GM19324 (cell line): Measurements from ENCODE around the gene CAMK1D.

Experiments
- ATAC-seq: cut with Tn5 transposase; IDR thresholded peaks from one replicate; pipeline ENCODE4 v1.9.1; 2021; ENCODE audit warnings: mild to moderate bottlenecking, moderate library complexity; ENCODE audit not compliant: unreplicated experiment, low FRiP score

The CAMK1D gene

DNA sequence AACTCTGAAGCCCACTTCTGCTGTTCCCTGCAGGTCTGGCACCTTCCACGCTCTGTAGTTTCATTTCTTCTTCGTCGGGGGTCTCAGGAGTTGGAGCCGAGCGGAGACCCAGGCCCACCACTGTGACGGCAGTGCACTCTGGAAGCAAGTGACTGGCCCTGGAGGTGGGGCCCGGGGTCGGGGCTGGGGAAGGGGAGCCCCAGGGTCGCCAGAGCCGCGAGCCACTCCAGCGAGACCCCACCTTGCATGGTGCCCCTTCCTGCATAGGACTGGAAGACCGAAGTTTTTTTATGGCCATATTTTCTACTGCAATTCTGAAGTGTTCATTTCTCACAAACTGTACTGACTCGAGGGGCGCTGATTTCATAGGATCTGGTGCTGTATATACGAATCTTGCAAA, 479.4 kb downstream of the CAMK1D start:
- ATAC-seq: no peak

DNA sequence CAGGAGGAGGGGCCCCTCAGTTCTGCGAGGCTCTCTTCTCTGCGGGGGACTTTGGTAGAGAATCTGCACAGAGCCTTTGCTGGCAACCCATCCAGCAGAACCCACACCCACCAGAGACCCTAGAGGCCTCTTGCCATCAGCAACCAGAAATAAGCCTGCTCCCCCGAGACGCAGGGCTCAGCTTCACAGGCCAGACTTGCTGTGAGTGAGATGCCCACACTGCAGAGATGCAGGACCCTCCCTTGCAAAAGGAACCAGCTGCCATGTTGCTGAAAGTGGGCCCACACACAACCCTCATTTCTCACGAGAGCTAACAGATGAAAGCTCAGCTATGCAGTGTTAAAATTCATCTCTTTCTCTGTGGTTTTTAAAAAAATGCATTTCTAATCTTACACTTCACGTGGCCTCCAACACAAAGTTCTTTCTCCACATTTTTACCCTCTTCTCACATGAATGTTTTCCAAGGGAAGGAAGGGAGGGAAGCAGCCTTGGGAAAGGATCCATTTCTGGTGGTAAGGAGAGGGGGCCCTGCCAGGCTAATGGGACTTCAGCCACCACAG, 480.6 kb downstream of the CAMK1D start:
- ATAC-seq: no peak

DNA sequence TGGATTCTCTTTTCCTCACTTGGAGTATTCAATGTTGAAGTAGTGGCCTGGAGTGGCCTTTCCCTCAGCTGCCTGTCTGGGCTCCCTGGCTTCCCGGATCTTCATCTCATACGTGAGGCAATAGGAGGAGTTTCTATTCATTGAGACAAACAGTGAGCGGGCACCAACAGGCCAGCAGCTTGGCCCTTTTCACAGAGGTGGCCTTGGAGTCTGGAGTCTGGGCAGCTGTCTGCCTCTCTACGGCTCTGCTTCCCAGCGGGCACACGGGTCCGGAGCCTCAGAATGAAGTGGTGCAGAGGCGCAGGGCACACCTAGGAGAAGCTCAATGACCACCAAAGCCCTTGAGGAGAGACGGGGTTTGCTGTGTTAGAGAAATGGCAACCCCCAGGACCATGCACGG, 482.7 kb downstream of the CAMK1D start:
- ATAC-seq: no peak

DNA sequence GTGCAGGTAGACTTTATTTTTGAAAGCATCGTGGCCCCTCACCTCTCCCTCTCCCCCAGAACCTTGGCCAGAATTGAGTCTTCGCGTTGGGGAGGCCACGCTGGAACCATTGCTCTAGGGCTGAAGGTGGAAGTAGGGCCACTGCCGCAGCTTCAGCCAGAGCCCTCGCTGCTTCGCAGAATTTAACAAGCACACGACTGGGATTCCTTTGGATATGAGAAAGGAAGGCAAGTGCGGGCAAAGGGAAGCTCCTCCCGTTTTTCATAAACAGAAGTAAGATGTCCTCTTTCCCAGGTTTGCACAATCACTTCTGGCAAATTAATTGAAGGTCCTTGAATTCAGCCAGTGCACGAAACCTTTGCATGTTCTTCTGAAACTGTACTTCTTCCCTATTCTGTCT, 484.1 kb downstream of the CAMK1D start:
- ATAC-seq: no peak

DNA sequence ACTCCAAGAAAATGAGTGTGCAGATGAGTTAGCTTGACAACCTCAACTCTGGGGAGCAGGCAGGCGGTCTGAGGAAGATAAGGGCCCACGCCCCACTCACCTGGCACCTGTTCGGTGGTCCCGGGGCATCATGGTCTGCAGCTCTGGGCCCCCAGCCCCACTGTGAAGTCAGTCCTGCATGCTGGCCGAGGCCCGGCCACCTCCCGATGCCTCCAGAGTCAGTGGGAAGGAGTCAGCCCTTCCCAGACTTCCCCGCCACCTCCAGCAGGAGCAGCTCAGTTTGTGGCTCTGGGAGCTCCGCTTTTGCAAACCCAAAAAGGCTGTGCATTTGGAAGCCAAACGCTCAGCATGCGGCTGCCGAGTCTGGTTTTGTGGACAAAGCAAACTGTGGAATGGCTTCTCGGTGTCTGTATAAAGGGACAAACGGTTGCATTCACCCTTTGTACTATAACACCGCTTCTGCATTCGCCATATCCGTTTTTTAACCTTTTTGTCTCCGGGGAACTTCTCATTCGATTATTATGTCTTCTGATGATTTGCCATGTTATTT, 484.8 kb downstream of the CAMK1D start:
- no peak for ATAC-seq

DNA sequence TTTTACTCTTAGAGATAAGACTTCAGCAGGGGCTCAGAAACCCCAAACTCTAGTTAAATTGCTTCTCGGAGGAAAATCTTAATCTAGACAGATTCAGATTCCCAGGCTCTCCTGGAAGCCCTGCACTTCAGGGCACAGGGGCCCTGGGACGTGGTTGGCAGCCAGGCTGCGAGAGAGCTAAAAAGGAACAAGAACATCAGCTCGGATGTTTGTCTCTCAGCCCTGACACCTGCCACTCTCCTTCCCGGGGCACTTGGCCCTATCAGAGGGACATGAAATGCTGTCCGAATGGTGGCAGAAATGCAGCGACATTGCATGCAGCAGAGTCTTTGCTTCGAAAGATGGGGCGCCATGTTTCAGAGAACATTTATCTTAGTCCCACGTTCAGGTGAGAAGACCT, 485.4 kb downstream of the CAMK1D start:
- ATAC-seq: no peak

DNA sequence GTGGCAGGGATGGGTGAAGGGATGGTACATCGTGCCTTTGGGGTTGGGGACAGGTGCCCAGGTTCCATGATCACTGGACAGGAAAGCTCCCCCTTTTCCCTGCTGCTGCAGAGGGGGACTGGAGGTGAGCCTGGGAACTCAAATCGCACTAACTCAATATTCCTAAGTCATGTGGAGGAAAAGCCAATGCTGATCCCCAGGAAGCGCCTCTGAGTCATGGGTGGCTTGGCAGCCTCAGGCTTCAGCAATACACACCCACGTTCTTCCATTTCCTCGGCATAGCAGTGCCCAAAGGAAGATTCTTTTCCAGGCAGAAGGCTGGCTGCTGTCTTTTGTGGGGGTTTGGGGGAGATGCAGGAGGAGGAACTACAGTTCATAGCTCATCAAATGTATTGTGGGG, 486.4 kb downstream of the CAMK1D start:
- ATAC-seq: no peak

DNA sequence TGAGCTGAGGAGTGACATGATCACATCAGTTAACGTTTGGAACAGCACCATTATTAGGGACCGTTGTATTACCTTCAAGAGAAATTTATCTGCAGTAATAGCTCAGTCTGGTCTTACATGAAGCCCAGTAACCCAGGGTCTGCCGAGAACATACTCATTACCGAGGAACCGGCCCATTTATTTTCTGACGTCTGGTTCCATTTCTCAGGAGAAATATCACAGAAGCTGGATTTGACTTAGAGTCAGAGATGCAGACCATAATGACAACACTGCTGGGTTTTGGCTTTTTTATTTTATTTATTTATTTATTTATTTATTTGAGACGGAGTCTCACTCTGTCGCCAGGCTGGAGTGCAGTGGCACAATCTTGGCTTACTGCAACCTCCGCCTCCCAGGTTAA, 489.0 kb downstream of the CAMK1D start:
- ATAC-seq: no peak

DNA sequence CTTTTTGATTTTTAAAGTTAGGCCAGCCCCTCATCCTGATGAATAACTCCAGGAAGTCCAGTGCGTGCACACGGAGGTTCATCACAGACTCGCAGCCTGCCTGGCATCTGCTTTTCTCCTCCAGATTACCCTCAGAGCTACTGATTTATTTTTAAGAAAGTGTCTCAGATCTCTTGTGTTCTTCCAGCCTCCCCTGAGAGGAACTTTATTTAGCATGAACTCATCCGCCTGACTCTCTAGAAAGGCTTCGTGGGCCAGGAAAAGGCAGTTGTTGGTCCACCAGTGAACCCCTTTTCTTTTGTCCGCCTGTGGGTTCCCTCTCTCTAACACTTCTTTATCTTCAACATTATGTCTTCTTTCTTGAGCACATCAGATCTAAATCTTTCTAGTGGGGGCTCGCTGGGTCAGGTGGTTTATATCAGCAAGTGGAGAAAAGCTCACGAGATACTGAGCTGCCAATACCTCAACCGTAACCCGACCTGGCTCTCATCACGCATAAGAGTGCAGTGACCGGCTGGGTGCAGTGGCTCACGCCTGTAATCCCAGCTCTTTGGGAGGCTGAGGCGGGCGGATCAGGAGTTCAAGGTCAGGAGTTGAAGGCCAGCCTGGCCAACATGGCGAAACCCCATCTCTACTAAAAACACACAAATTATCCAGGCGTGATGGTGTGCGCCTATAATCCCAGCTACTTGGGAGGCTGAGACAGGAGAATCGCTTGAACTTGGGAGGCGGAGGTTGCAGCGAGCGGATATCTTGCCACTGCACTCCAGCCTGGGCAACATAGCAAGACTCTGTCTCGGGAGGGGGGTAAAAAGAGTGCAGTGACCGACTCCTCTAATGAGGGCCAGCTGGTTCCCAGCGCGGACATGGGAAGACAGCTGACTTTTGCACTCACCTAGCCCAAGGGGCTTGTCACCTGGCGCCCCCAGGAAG, 489.9 kb downstream of the CAMK1D start:
- no peak for ATAC-seq

DNA sequence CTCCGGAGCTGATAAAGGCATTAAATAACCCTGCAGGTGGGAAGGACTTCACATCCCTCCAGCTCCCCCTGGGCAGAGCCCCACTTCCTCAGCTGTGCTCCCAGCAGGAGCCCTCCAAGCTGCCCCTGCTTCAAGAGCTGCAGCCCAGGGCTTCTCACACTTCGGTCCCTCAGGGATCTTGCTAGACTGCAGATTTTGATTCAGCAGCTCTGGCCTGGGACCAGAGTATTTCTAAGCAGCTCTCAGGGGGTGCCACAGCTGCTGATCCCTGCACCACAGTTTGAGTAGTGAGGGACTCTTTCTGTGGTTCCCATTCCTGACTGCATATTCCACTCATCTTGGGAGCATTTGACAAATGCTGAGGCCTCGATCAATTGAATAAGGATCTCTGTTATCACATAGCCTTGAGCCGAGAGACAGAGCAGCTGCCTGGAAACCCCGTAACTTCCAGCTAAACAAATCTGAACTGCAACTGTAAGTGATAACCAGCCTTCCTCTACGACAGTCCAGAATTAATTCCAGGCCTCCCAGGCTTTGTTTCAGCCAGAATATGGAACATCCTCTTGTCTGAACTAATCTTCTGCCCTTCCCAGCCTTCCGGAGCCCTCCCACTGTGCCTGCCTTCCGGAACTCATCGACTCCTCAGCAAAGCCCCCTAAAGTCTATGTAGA, 490.7 kb downstream of the CAMK1D start:
- no peak for ATAC-seq

DNA sequence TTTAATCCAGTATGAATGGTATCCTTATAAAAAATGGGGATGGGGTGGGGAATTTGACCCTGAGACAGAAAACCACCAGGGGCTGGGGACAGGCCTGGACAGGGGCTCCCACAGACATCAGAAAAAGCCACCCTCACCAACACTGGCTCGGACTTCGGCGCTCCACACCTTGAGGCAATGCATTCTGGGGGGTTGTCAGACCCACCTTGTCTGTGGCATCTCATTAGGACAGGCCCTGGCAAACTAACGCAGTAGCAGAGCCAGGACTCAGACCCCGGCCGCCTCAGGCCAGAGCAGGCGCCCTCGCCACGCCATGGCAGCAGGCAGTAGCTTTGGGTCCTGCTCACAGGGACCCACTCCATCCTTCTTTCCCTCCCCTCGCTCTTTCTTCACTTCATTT, 492.1 kb downstream of the CAMK1D start:
- ATAC-seq: no peak

DNA sequence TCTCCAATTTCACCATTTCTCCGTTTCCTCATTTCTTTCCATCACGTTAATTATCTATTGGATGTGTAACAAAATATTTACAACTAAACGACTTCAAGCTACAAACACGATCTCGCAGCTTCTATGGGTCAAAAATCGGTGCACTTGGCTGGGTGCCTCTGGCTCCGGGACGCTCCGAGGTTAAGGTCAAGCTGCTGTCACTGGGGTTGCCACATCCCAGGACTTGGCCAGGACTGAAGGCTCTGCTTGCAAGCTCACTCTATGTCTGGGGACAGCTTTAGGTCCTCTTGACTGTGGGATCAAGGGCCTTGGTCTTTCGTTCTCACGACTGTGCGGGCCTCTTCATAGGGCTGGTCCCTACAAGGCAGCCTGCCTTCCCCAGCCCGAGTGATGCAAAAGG, 492.5 kb downstream of the CAMK1D start:
- ATAC-seq: no peak

DNA sequence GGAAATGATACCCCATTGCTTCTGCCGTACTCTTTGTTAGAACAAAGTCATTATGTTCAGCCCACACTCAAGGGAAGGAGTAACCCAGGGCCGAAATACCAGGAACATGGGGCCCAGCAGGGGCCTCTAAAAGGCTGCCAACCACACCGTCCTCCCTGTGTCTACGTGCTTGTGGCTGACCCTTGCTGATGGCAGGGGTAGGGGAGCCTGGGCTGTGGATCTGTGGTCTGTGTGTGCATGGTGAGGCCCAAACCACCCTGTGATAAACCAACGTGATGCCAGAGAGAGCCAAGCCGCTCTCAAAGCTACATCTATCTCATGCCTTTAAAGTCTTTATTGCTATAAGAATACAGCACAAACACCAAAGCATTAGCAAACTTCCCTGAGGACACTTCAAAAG, 493.0 kb downstream of the CAMK1D start:
- ATAC-seq: no peak

DNA sequence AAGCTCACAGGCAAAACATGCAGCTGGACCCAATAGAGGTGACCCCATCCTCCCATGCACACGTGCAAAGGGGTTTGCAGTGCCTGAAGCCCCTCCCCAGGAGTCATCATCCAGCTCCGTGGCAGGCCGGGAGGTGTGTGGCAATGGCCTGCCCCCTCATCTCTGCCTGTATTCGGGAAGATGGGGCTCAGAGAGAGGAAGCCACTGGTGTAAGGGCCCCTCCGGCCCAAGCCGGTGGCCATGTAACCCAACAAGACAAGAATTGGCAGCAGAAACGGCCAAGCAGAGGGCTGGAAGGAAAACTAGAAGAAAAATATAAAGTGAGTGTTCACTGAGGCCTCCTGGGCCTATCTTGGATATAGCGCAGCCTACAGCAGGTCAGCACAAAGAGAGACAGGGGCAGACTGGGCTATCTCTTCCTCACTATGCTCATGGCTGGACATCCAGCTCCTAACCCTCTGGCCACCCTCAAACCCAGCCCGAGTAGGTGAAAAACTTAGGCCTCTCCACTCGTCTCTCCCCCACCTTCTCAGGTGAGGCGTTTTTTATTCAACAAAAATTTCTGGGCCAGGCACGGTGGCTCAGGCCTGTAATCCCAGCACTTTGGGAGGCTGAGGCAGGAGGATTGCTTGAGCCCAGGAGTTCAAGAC, 494.1 kb downstream of the CAMK1D start:
- no peak for ATAC-seq

DNA sequence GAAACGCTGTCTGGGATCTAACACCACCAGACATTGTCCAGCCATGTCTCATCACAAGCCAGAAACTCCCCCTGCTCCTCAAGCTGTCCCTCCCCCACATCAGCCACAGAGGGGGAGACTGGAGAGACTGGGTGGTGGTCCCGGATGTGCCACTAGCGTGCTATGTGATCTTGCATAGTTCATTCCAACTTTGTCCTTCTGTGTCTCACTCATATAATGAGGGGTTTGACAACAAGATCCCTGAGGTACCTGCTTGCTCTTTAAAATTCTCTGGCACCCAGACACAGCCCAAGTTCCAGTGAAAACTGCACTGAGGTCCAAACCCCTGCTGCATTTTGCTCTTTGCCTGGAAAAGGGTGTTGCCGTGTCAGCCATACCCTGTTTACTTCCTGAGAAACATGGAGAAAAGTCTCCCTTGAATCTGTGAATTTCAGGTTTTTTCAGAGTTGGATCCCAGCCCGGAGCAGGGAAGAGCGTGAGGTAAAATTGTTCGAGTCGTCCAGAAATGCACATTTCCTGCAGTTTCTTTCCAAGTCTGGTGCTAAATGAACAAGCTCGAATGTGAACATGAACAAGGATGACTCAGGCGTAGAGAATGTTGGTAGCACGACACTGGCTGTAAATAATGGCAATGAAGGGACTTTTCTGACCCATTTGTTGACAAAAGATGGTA, 495.6 kb downstream of the CAMK1D start:
- ATAC-seq: no peak

DNA sequence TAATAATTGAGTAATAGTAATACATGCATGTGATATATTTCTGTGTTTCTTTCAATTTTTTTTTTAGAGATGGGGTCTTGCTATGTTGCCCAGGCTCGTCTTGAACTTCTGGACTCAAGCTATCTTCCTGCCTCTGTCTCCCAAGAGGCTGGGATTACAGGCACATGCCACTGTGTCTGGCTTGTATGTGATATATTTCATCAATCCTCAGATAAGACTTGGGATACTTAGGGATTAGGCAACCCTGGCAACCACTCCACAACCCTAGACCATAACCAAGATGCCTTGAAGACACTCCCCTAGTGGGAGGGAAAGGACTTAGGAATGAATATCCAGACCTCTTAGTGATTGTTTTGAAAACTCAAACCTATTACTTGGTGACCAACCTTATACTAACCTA, 497.4 kb downstream of the CAMK1D start:
- ATAC-seq: no peak

DNA sequence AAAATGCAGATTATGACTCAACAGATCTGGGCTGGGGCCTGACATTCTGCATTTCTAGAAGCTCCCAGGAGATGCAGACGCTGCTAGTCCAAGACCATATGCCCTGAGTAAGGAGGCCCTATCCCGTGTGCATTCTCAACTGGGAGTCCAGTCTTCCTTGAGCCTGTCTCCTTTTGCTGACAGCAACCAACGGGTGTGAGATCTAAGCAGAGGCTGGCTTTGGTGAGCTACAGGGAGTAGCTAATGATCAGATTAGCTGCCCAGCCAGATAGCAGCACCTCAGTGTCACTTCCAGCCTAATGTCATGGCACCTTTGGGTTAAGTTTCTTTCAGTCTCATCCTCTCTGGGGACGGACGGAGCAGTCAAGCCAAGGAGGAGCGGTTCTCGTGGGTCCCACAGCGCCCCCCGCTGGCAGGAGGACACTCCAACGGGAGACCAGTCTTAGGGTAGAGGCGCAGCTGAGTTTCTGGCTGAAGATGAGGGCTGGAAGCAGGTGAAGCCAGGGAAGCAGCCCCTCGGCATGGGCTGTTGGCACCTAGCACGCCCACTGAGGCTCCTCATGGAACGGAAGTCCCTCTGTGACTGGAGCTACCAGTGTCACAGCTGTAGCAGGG, 498.1 kb downstream of the CAMK1D start:
- no peak for ATAC-seq

DNA sequence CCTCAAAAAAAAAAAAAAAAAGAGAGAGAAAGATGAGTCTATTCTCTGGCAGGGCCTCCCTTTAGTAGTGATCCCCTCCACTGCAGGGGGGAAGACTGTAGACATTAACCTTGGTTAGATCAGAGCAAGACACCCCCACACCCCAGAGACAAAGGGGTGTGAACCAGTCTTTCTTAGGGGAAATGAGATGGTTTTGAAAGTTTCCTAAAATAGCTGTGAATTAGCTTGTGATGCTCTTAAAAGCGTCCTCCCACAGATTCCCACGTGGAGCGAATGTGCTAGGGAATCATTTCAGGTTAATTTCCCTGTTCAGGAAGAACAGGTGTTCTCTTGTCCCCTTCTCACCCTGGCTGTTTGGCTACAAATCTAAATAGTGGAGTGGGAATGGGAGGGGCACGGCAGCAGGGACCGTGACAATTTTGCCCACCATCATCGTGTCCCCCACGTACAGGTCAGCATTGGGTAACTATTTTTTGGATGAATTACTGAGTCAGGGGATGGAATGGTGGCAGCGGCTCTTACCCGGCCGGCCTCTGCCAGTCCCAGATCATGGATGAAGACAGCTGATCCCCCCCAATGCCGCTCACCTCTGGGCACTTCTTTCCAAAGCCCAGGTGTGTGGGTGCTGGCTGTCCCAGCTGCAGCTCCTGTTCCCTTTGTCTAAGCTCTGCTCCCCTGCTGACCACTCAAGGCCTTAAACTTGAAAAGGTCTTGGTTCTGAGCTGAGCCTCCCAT, 499.3 kb downstream of the CAMK1D start:
- no peak for ATAC-seq
